PFSK-1 (cell line): ENCODE measurements around the gene SPATS2L.

Experiments
- FOXP2 ChIP-seq: optimal IDR thresholded peaks from 2 replicates; pipeline ENCODE3; 2011; ENCODE audit warnings: borderline replicate concordance, control low read depth, inconsistent platforms; ENCODE audit not compliant: insufficient read depth; ENCODE audit errors: extremely low read length, extremely low read depth
- POLR2AphosphoS5 ChIP-seq: IDR thresholded peaks from 2 replicates; pipeline ENCODE4 v1.6.1; 2012; ENCODE audit warnings: low read depth, mild to moderate bottlenecking, control low read depth, low read length, moderate library complexity
- REST ChIP-seq, 2 experiments: IDR thresholded peaks; 2 replicates each; pipeline versions ENCODE4 v1.6.1 to v1.8.0; 2011 to 2012; ENCODE audit warnings: low read depth in 2 of 2, low read length in 2 of 2, control low read depth in 1 of 2, inconsistent platforms in 1 of 2, mild to moderate bottlenecking in 1 of 2, moderate library complexity in 1 of 2; ENCODE audit not compliant: insufficient read depth in 1 of 2
- SIN3A ChIP-seq: IDR thresholded peaks from 2 replicates; pipeline ENCODE4 v1.6.1; 2012; ENCODE audit warnings: mild to moderate bottlenecking, low read length, moderate library complexity, borderline replicate concordance; ENCODE audit not compliant: insufficient read depth
- TAF1 ChIP-seq: IDR thresholded peaks from 2 replicates; pipeline ENCODE4 v1.6.1; 2012; ENCODE audit warnings: low read length, control low read depth, borderline replicate concordance; ENCODE audit not compliant: insufficient read depth

SPATS2L gene

GRCh38 chr2:200406379-200406778 is 99.9 kb downstream of the SPATS2L start:
- TF ChIP-seq POLR2AphosphoS5 (0 out of 2 replicates have a peak, but pooled peaks have one; percentile 37), REST (IDR thresholded peaks at IDR 0.05; ENCODE audit: insufficient read depth in 1 of 2, low read depth in 2 of 2, low read length in 2 of 2) (no peak)

- TF ChIP-seq FOXP2 (no peak), TAF1 (no peak), POLR2AphosphoS5 (no peak), REST (IDR thresholded peaks at IDR 0.05; ENCODE audit: insufficient read depth in 1 of 2, low read depth in 2 of 2, low read length in 2 of 2) (no peak), SIN3A (no peak)
Measured at GRCh38 chr2:200408428-200409316, 102.2 kb downstream of the SPATS2L start.

- TF ChIP-seq FOXP2 = no peak
- no peak for TF ChIP-seq POLR2AphosphoS5
- TF ChIP-seq SIN3A = no peak
- TF ChIP-seq TAF1 = no peak
Measured at GRCh38 chr2:200411831-200412230, 105.3 kb downstream of the SPATS2L start.

GRCh38 chr2:200414367-200414766 is 107.9 kb downstream of the SPATS2L start:
- TF ChIP-seq FOXP2 (no peak), REST (IDR thresholded peaks at IDR 0.05; ENCODE audit: insufficient read depth in 1 of 2, low read depth in 2 of 2, low read length in 2 of 2) (no peak), SIN3A (no peak), TAF1 (no peak), POLR2AphosphoS5 (no peak)

GRCh38 chr2:200415455-200415854 is 109.0 kb downstream of the SPATS2L start:
- TF ChIP-seq POLR2AphosphoS5 = no peak
- no peak for TF ChIP-seq SIN3A
- no peak for TF ChIP-seq REST (IDR thresholded peaks at IDR 0.05; ENCODE audit: insufficient read depth in 1 of 2, low read depth in 2 of 2, low read length in 2 of 2)
- TF ChIP-seq FOXP2 = no peak
- no peak for TF ChIP-seq TAF1
